ENCODE data around the gene GOLGA1. TPM values are rescaled to one million over a fixed set of nuclear protein-coding genes. Genes with fewer than 3 reads are reported as not detected.

Gene GOLGA1
- polyA plus RNA-seq, 1 of the 3 experiments (the other 2 are of a cell fraction), result 10.0 TPM

GRCh38 chr9:124870723-124871122, 70.2 kb downstream of the GOLGA1 start:
- CTCF ChIA-PET, result interaction anchor here (1.9 to 2.0 kb wide), 2 partner anchors 18 to 273 kb away, joined by 5 to 9 read pairs; partner anchors contain the start of genes SCAI and WDR38
- Histone ChIP-seq H3K9me2 (no peaks in the 10 kb centered on the region), H3F3A (replicated peaks; ENCODE audit: insufficient read depth) (peaks cover 3% of the 10 kb centered on the region), H4K20me1 (ENCODE audit: insufficient read depth) (peaks cover 40% of the 10 kb centered on the region), H3K27me3 (ENCODE audit: insufficient read depth) (no peaks in the 10 kb centered on the region), H3K9me3 (no peaks in the 10 kb centered on the region), H3K4me1 (ENCODE audit: control insufficient read depth in 1 of 2, insufficient read depth in 2 of 2, low read depth in 1 of 2, low read length in 1 of 2) (peaks cover 8 to 24% of the 10 kb centered on the region in 2 experiments; a peak in 3 of 4 replicates), H2AFZ (ENCODE audit: low read depth) (no peak overlapping the region), H3K4me3 (ENCODE audit: low read depth in 2 of 2, low read length in 1 of 2) (peak overlapping the region; percentile 85 to 94), H3K27ac (ENCODE audit: low read depth in 2 of 2, low read length in 1 of 2) (peak overlapping the region; percentile 72 to 90; a peak in 3 of 4 replicates), H3K79me2 (ENCODE audit: insufficient read depth) (peaks cover 87% of the 10 kb centered on the region), H3K4me2 (peak overlapping the region; percentile 87), H3K9ac (peak overlapping the region; percentile 90), H3K36me3 (replicated peaks in 1 of 2; ENCODE audit: control insufficient read depth in 1 of 2, insufficient read depth in 2 of 2, low read length in 1 of 2) (peaks cover 12 to 32% of the 10 kb centered on the region in 2 experiments)
- TF ChIP-seq POLR2AphosphoS5 (IDR thresholded peaks at IDR 0.05; ENCODE audit: low read depth, low read length) (no peak), MEF2A (IDR thresholded peaks at IDR 0.05; ENCODE audit: borderline replicate concordance, low read depth) (no peak), CTCF (IDR thresholded peaks at IDR 0.05) (no peak), RAD21 (IDR thresholded peaks at IDR 0.05; ENCODE audit: low read length) (no peak), JUND (IDR thresholded peaks at IDR 0.05) (no peak), RCOR1 (IDR thresholded peaks at IDR 0.05; ENCODE audit: low read length) (no peak), ELF1 (IDR thresholded peaks at IDR 0.05) (no peak), GABPA (IDR thresholded peaks at IDR 0.05; ENCODE audit: low read depth) (no peak), FOXJ3 (CRISPR knock-in tag; IDR thresholded peaks at IDR 0.05) (no peak), IRF3 (IDR thresholded peaks at IDR 0.05; ENCODE audit: low read depth, low read length) (no peak), REST (IDR thresholded peaks at IDR 0.05; ENCODE audit: low read depth, low read length) (no peak), CHD2 (IDR thresholded peaks at IDR 0.05; ENCODE audit: low read length, partially characterized antibody) (no peak), EZH2phosphoT487 (IDR thresholded peaks at IDR 0.05; ENCODE audit: borderline replicate concordance, low read depth) (no peak), TAF1 (IDR thresholded peaks at IDR 0.05; ENCODE audit: borderline replicate concordance, low read depth, low read length) (no peak), MXI1 (IDR thresholded peaks at IDR 0.05; ENCODE audit: low read depth, low read length) (no peak), EP300 (IDR thresholded peaks at IDR 0.05; ENCODE audit: borderline replicate concordance in 1 of 2, low read depth in 1 of 2, low read length in 1 of 2) (no peak), SMC3 (IDR thresholded peaks at IDR 0.05; ENCODE audit: low read depth, low read length) (no peak), ZBTB33 (IDR thresholded peaks at IDR 0.05; ENCODE audit: borderline replicate concordance, low read depth) (no peak)
- 65% methylated on average over 6 of the region's 6 CpGs for WGBS (ENCODE audit: low lambda C conversion rate)
- no peak for DNase-seq
- POLR2A ChIA-PET, result interaction anchor here (0.7 to 1.2 kb wide), 2 partner anchors 10 to 370 kb away, joined by 3 read pairs; no protein-coding TSS in a partner anchor
